ENCODE results near the gene BLOC1S5.
"Not testable (repeated sequence)": the region's sequence is repeated elsewhere in the genome, so short reads cannot be mapped to it uniquely, and the experiment has no call there.

Gene BLOC1S5

GRCh38 chr6:8041913-8042583 is 22.1 kb downstream of the BLOC1S5 start:
- DNase-seq (ENCODE audit: extremely low read depth, low read depth): no peak
- TF ChIP-seq CTCF (IDR thresholded peaks at IDR 0.05; ENCODE audit: low read depth, low read length): no peak

DNA sequence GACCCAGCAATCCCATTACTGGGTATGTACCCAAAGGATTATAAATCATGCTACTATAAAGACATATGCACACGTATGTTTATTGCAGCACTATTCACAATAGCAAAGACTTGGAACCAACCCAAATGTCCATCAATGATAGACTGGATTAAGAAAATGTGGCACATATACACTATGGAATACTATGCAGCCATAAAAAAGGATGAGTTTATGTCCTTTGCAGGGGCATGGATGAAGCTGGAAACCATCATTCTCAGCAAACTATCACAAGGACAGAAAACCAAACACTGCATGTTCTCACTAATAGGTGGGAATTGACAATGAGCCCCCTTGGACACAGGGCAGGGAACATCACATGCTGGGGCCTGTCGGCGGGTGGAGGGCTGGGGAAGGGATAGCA is 30.1 kb downstream of the BLOC1S5 start:
- DNase-seq (ENCODE audit: extremely low read depth, low read depth): not testable (repeated sequence)

- TF ChIP-seq CTCF (IDR thresholded peaks at IDR 0.05; ENCODE audit: low read depth, low read length): no peak
These were observed 33.3 kb downstream of the BLOC1S5 start for GRCh38 chr6:8030920-8031319.

GRCh38 chr6:8029243-8029870 is 34.8 kb downstream of the BLOC1S5 start:
- no peak for DNase-seq (ENCODE audit: extremely low read depth, low read depth)
- no peak for TF ChIP-seq CTCF (IDR thresholded peaks at IDR 0.05; ENCODE audit: low read depth, low read length)

More at GRCh38 chr6:8030920-8031319, 33.3 kb downstream of the BLOC1S5 start:
- no peak for DNase-seq (ENCODE audit: extremely low read depth, low read depth)

DNA sequence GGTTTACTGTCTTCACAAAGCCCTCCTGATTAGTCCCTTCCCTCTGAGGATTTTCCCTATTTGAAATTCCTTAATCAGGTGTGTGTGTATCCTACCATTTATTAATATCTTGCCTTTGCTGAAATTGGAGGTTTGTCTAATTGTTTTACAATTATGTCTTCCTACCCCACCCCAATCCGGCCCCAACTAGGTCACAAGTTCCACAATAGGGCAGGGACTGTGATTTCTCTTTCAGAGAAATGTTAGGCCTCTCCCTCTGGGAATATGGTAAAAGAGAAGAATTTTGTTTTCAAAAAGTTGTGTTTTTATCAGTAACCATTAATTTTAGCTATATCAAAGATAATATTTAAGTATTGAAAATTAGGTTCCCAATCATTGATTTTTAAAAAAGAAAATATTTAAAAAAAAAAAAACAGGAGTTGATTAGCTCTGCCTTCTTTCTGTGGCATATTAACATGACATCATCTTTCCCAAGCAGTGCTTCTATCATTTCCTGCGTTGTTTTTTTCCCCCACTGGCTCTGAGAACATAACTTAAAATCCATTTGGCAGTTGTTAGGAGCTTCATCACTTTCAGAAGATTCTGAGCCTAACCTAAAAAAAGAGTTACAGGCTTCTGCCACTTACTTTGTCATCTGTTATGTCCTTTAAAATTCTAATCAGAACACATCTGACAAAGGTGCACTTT is 36.1 kb downstream of the BLOC1S5 start:
- no peak for DNase-seq (ENCODE audit: extremely low read depth, low read depth)

GRCh38 chr6:8026800-8027199 is 37.4 kb downstream of the BLOC1S5 start:
- TF ChIP-seq CTCF (IDR thresholded peaks at IDR 0.05; ENCODE audit: low read depth, low read length): no peak
- no peak for DNase-seq (ENCODE audit: extremely low read depth, low read depth)

More for the DNA sequence above, 36.1 kb downstream of the BLOC1S5 start:
- TF ChIP-seq CTCF (IDR thresholded peaks at IDR 0.05; ENCODE audit: low read depth, low read length): no peak

DNA sequence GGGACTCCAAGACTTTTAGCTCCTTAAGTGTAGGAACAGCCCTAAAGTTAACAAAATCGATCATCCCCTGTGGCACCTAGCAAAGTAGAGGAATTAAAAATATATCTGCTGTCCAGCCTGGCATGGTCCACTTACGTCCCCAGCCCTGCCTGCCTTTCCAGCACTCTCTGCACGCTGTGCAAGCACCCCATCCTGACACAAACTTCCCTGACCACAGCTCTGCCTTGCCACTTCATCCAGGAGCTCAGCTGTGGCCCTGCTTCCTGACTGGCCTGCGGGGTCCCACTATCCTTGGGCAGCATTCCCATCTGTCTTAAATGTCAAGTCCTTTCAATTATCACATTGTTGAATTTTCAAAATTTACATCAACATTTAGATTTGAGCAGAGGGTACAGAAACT is 39.0 kb downstream of the BLOC1S5 start:
- no peak for TF ChIP-seq CTCF (IDR thresholded peaks at IDR 0.05; ENCODE audit: low read depth, low read length)
- no peak for DNase-seq (ENCODE audit: extremely low read depth, low read depth)

Measured in AG09319 (cell line).